HG03097 (cell line): ENCODE results near the gene RCSD1.
"Not testable (repeated sequence)": the region's sequence is repeated elsewhere in the genome, so short reads cannot be mapped to it uniquely, and the experiment has no call there.

ENCODE experiments used
- ATAC-seq: cut with Tn5 transposase; IDR thresholded peaks from one replicate; pipeline ENCODE4 v1.9.1; 2021; ENCODE audit not compliant: unreplicated experiment, low FRiP score

Gene RCSD1

GRCh38 chr1:167734841-167735240 lies 104.8 kb downstream of the RCSD1 start:
- no peak for ATAC-seq

- ATAC-seq, result no peak
Measured at GRCh38 chr1:167737169-167737568, 107.1 kb downstream of the RCSD1 start.

GRCh38 chr1:167738158-167738557 lies 108.1 kb downstream of the RCSD1 start:
- no peak for ATAC-seq

- no peak for ATAC-seq
Measured at GRCh38 chr1:167739752-167740151, 109.7 kb downstream of the RCSD1 start.

DNA sequence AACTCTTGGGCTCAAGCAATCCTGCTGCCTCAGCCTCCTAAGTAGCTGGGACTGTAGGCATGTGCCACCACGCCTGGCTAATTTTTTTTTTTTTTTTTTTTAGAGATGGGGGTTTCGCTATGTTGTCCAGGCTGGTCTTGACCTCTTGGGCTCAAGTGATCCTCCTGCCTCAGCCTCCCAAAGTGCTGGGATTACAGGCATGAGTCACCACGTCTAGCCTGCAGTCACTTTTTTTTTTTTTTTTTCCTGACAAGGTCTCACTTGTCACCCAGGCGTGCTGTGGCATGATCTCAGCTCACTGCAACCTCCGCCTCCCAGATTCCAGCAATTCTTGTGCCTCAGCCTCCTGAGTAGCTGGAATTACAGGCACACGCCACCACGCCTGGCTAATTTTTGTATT lies 111.1 kb downstream of the RCSD1 start:
- ATAC-seq, result not testable (repeated sequence)

- ATAC-seq, result not testable (repeated sequence)
Measured at GRCh38 chr1:167742392-167743057, 112.5 kb downstream of the RCSD1 start.

DNA sequence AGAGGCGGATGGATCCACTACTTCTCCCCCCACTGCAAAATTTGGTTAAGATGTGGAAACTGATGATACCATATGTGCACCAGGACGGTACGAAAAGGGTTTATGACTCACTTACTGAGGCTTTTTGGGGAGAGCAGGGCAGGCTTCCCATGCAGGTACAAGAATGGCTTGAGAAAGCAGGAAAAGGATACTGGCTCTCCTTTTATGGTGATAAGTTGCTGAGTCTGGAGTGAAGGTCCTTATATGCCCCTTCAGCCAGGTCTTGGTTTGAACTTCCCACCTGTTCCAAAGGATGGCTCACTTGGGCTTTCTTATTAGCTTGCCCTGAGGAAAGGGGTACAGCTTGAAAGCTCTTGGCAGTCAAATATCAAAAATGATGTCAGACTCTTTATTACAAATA lies 114.9 kb downstream of the RCSD1 start:
- no peak for ATAC-seq

DNA sequence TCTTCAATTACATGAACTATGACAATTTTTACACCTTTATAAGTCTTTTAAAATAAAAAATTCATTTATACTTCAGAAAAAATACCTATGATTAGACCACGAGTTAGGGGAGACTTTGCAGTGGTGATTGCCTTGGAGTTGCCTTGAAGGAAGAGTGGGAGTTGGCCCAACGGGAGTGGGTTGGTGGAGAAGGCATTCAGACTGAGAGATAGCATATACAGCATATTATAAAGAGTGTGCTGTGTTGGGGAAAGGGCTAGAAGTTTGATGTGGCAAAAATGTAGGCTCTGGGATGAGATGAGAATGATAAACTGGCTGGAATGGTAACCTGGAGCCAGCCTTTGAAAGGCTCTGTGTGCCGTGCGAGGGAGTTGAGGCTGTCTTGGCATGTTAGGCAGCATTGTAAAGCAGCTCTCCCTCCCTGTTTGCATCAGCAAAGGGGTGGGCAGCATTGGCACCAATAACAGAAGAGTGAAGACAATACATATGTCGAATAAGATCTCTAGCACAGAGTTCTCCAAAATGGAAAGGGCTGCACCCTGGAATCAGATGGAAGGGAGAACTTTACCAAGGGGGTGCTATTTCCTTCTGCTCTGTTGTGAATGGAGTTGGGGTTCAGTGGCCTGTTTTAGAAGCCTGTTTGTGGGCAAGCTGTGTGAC lies 116.1 kb downstream of the RCSD1 start:
- ATAC-seq, result no peak

- no peak for ATAC-seq
Measured at GRCh38 chr1:167746988-167747655, 117.1 kb downstream of the RCSD1 start.

DNA sequence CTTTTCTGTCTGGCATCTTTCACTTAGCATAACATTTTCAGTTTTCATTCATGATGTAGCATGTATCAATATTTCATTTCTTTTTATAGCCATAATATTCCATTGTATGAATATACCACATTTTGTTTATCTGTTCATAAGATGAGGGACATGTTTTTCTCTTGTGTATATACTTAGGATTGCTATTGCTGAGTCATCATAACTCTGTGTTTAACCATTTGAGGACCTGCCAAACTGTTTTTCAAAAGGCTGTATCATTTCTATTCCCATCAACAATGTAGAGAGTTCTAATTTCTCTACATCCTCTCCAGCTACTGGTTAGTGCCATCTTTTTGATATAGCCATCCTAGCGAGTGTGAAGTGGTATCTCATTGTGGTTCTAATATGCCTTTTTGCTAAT lies 118.0 kb downstream of the RCSD1 start:
- ATAC-seq, result no peak

- ATAC-seq, result no peak
Measured at GRCh38 chr1:167748906-167749305, 118.9 kb downstream of the RCSD1 start.

- ATAC-seq, result no peak
Measured at GRCh38 chr1:167749741-167750140, 119.7 kb downstream of the RCSD1 start.

- no peak for ATAC-seq
Measured at GRCh38 chr1:167750641-167751040, 120.6 kb downstream of the RCSD1 start.

DNA sequence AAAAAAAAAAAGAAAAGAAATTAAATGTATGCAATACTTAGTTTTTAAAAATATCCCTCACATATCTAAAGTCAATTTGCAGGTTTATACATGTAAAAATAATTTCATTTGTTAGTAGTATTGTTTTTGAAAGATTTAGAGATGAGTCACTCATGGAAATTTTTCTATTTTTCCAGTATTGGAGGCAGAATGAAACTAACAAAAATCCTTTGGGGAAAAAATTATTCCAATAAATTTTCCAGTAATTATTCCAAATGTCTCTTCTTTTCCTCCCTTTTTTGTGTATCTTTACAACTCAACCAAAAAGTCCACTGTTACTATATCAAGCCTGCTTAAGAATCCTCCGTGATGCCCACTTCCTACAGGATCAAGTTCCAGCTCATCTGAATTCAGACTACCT lies 121.6 kb downstream of the RCSD1 start:
- ATAC-seq, result no peak

GRCh38 chr1:167752219-167752985 lies 122.4 kb downstream of the RCSD1 start:
- ATAC-seq, result no peak

GRCh38 chr1:167755654-167756053 lies 125.6 kb downstream of the RCSD1 start:
- no peak for ATAC-seq
